Activated CD8-positive, alpha-beta memory T cell treated with anti-CD3 and anti-CD28 coated beads, Interleukin-2, amount 10 ng/mL, durations not matched to agents 7 days and 5 days (primary cell): ENCODE results near the gene SLC44A1. TPM values are rescaled to one million over a fixed set of nuclear protein-coding genes. Genes with fewer than 3 reads are reported as not detected.
A peak's percentile ranks its signal among the peaks of the same experiment; 100 is the strongest.

Source experiments
- ATAC-seq: fragments of 150-1000 bp; cut with Tn5 transposase; one replicate; pipeline ENCODE4 v1.10.0; 2021; ENCODE audit warnings: moderate library complexity
- CTCF ChIA-PET: fragments of 350-600 bp; sonication (Branson Sonifier 250); formaldehyde crosslinking; loops from one replicate; lab custom pipeline; 2021; ENCODE audit warnings: antibody characterized with exemption; lab: Charles Lee
- DNase-seq: peaks from one replicate; pipeline ENCODE4 v3.0.0-alpha.2; 2020
- H3K27ac Mint-ChIP-seq: one replicate; pipeline ENCODE4 v1.8.0; 2021; ENCODE audit warnings: mild to moderate bottlenecking, mixed read lengths
- H3K27me3 Mint-ChIP-seq: one replicate; pipeline ENCODE4 v1.8.0; 2021; ENCODE audit warnings: mixed read lengths
- H3K36me3 Mint-ChIP-seq: one replicate; pipeline ENCODE4 v1.8.0; 2021; ENCODE audit warnings: mild to moderate bottlenecking, mixed read lengths
- H3K4me1 Mint-ChIP-seq: one replicate; pipeline ENCODE4 v1.8.0; 2021; ENCODE audit warnings: mixed read lengths
- H3K4me3 Mint-ChIP-seq: one replicate; pipeline ENCODE4 v1.8.0; 2021; ENCODE audit warnings: mild to moderate bottlenecking, moderate library complexity, mixed read lengths
- H3K9me3 Mint-ChIP-seq: one replicate; pipeline ENCODE4 v1.8.0; 2022; ENCODE audit warnings: low read depth, mixed read lengths
- total RNA-seq, 2 experiments: library from RNA; stranded (reverse); gene quantifications; one replicate each; pipeline ENCODE4 v1.2.3, GENCODE V29; 2021

SLC44A1 gene
- total RNA-seq, 2 experiments from 2014 or later: 4.9 to 10.3 TPM

DNA sequence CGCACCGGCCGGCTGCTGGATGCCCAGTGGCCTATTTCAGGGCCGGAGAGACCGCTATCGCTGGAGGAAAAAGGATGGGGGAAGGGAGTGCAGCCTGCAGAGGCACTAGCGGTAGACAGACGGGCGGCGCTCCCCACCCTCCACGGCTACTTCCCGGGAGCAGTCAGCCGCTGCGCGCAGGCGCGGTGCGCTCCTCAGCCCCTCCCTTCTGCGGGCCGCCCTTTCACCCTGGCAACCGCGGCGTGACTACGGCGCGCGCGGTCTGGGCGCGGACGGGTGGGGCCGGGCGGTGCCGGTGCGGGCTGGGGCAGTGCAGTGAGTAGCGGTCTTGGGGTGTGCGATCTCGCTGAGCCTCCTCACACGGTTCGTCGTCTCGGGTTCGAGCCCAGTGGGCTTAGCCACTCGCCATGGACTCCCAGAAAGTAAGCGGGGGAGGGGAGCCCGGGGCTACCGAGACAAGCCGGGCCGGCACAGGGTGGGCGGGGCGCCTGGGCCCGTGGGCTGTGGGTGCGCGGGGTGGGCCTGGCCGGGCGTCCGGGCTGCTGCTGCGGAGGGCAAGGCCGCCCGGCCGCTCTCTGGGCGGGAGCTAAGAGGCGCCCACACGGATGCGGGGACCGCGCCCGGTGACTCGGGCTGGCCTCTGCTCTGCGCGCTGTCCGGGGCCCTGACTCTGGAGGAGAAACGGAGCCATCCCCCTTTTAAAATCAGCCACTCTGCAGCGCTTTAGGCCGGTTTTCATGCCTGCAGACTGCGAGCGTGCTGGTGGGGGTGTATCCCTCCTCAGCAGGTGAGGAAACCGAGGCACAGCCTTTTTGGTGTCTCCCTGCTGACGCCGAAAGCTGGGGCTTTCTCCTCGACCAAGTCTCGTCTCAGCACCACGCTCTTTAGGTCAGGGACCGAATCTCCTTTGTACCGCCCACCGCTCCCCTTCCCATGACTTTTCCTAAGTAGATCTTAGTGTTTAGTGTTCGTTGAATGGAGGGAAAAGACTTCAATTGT, 203.7 kb downstream of the SLC44A1 start, which contains the start of gene FSD1L:
Gene FSD1L, plus strand, starts transcription at position 221 of the 999 bp plus-strand sequence. Its CDS starts 187 bp downstream, at position 408.
- Mint-ChIP-seq H3K27me3 (no peaks in the 10 kb centered on the region), H3K9me3 (no peaks in the 10 kb centered on the region), H3K4me3 (peak within 1 kb of the TSS; percentile 86), H3K4me1 (peaks cover 29% of the 10 kb centered on the region), H3K27ac (peak within 1 kb of the TSS; percentile 63), H3K36me3 (no peaks in the 10 kb centered on the region)
- CTCF ChIA-PET: interaction anchor here (1.4 kb wide), 1 partner anchor 33 kb away, joined by 4 read pairs; no protein-coding TSS in a partner anchor
- ATAC-seq: peak; percentile 94
- DNase-seq: peak; percentile 91

- Mint-ChIP-seq H3K27me3 (no peaks in the 10 kb centered on the region), H3K4me1 (peaks cover 25% of the 10 kb centered on the region), H3K36me3 (no peaks in the 10 kb centered on the region), H3K27ac (no peak overlapping the region), H3K4me3 (peak overlapping the region; percentile 86), H3K9me3 (no peaks in the 10 kb centered on the region)
- CTCF ChIA-PET: no interaction called here
- DNase-seq (no peak), ATAC-seq (no peak)
Observed at GRCh38 chr9:105449081-105449480, 204.6 kb downstream of the SLC44A1 start.

DNA sequence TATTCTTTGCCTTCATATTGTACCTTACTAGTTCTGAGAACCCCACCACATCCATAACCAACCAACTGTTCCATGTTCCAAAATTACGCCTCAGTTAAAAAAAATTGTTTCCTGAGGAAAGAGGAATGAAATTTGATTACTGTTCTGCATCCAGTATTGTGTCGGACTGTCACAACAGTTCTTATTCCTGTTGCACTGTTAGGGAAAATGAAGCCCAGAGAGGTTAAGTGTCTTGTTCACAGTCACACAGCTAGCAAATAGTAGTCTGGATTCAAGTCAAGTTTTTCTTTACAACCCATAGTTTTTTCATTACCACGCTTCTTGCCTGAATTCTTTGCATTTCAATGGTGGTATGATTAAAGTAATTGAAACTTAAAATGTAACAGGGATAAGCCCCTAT, 207.7 kb downstream of the SLC44A1 start:
- DNase-seq (no peak), ATAC-seq (no peak)
- no peak overlapping the region for H3K4me3 Mint-ChIP-seq
- H3K36me3 Mint-ChIP-seq: peaks cover under 1% of the 10 kb centered on the region
- no peaks in the 10 kb centered on the region for H3K27me3 Mint-ChIP-seq
- H3K27ac Mint-ChIP-seq: no peak overlapping the region
- CTCF ChIA-PET: no interaction called here
- peaks cover 20% of the 10 kb centered on the region for H3K4me1 Mint-ChIP-seq
- no peaks in the 10 kb centered on the region for H3K9me3 Mint-ChIP-seq

- H3K27me3 Mint-ChIP-seq: no peaks in the 10 kb centered on the region
- H3K27ac Mint-ChIP-seq: no peak overlapping the region
- H3K36me3 Mint-ChIP-seq: peaks cover 8% of the 10 kb centered on the region
- CTCF ChIA-PET: no interaction called here
- H3K4me3 Mint-ChIP-seq: no peak overlapping the region
- no peak for DNase-seq
- peaks cover 2% of the 10 kb centered on the region for H3K4me1 Mint-ChIP-seq
- H3K9me3 Mint-ChIP-seq: peaks cover 4% of the 10 kb centered on the region
- no peak for ATAC-seq
Observed at GRCh38 chr9:105455836-105456475, 211.5 kb downstream of the SLC44A1 start.

DNA sequence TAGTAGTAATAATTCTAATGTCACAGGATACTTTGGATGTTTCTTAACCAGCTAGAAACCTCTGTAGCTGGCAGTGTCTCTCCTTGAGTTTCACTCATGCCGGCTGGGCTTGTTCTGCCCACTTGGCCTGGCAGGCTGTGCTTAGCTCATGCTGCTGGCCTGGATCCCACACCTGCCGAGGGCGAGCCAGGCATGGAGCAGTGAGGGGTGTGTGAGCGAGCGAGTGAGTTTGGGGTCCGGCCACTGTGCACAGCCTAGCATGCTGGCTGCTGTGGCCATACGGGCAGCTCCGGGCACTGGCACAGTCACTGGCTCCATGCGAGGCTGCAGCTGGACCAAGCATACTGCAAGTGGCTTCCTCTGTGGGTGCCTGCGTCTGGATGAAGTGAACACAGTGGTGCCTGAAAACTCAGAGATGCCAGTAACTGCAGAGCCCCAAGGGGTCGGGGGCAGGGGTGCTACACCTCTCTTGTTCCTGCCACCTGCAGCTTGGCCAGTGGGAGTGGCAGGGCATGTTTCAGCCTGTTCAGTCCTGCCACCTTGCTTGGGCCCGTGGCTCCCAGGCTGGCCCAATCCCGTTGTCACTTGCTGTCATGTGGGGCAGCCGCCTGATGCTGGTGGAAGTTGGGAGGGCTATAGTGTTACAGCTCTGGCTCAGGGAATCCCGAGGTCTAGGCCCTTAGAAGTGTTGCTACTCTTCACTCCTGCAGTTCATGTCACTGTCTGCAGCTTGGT, 213.3 kb downstream of the SLC44A1 start:
- ATAC-seq: no peak
- H3K27ac Mint-ChIP-seq: no peak overlapping the region
- H3K9me3 Mint-ChIP-seq: peaks cover 4% of the 10 kb centered on the region
- H3K4me3 Mint-ChIP-seq: no peak overlapping the region
- H3K27me3 Mint-ChIP-seq: no peaks in the 10 kb centered on the region
- no peaks in the 10 kb centered on the region for H3K4me1 Mint-ChIP-seq
- peaks cover 8% of the 10 kb centered on the region for H3K36me3 Mint-ChIP-seq
- DNase-seq: no peak
- CTCF ChIA-PET: no interaction called here

DNA sequence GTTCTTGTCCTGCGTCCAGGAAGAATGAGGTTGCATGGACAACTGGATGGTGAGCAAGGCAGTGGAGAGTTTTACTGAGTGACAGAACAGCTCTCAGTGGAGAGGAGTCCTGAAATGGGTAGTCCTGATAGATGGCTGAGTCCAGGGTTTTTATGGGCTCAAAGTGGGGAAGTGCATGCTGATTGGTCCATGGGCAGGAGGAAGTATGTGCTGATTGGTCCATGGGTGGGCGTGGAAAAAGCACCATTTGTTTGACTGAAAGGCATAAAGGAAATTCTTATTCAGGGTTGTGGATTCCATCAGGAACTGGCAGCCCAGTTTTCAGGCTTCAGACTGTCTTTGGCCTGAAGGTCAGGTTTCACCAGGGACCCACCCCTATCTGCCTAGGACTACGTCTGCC, 214.0 kb downstream of the SLC44A1 start:
- peaks cover 4% of the 10 kb centered on the region for H3K9me3 Mint-ChIP-seq
- CTCF ChIA-PET: no interaction called here
- DNase-seq (no peak), ATAC-seq (no peak)
- H3K27me3 Mint-ChIP-seq: no peaks in the 10 kb centered on the region
- no peak overlapping the region for H3K4me3 Mint-ChIP-seq
- no peaks in the 10 kb centered on the region for H3K4me1 Mint-ChIP-seq
- peaks cover 8% of the 10 kb centered on the region for H3K36me3 Mint-ChIP-seq
- no peak overlapping the region for H3K27ac Mint-ChIP-seq

DNA sequence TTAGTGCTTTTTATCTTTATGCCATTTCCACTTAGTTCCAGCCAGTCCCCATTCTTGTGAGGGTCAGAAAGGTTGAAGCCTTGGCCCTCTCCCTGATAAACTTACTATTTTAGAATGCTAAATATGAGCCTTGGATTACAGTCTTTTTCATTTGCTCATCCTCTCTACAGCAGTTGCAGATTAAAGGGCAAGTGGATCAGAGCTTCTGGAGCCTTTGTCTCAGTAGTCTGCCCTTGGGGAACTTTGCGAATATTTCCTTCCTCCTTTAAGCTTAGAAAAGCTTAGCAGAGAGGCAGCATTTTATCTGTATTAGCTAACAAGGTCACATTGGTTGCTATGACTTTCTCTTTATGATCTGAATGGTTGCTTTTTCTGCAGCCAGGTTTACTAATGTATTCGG, 214.9 kb downstream of the SLC44A1 start:
- CTCF ChIA-PET: no interaction called here

GRCh38 chr9:105466898-105467455, 222.5 kb downstream of the SLC44A1 start:
- no peaks in the 10 kb centered on the region for H3K9me3 Mint-ChIP-seq
- H3K27ac Mint-ChIP-seq: no peak overlapping the region
- no peak overlapping the region for H3K4me3 Mint-ChIP-seq
- CTCF ChIA-PET: interaction anchor here (1.5 kb wide), 1 partner anchor 12 kb away, joined by 3 read pairs; no protein-coding TSS in a partner anchor
- peaks cover 33% of the 10 kb centered on the region for H3K36me3 Mint-ChIP-seq
- DNase-seq (no peak), ATAC-seq (no peak)
- no peaks in the 10 kb centered on the region for H3K27me3 Mint-ChIP-seq
- H3K4me1 Mint-ChIP-seq: no peaks in the 10 kb centered on the region

More for the DNA sequence above, 214.9 kb downstream of the SLC44A1 start:
- DNase-seq (no peak), ATAC-seq (no peak)
- Mint-ChIP-seq H3K36me3 (peaks cover 12% of the 10 kb centered on the region), H3K4me3 (no peak overlapping the region), H3K27ac (no peak overlapping the region), H3K9me3 (peaks cover 4% of the 10 kb centered on the region), H3K4me1 (no peaks in the 10 kb centered on the region), H3K27me3 (no peaks in the 10 kb centered on the region)

DNA sequence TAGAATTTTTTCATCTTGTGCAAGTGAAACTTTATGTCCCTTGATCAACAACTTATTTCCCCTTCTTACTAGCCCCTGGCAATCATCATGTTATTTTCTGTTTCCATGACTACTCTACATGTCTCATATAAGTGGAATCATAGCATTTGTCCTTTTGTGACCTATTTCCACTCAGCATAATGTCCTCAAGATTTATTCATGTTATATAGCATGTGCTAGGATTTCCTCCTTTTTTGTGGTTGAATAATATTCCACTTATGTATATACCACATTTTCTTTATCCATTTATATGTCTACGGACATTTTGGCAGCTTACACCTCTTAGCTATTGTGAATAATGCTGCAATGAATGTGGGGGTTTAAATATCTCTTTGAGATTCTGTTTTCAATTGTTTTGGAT, 224.4 kb downstream of the SLC44A1 start:
- no peaks in the 10 kb centered on the region for H3K9me3 Mint-ChIP-seq
- ATAC-seq (no peak), DNase-seq (no peak)
- no peaks in the 10 kb centered on the region for H3K27me3 Mint-ChIP-seq
- no peaks in the 10 kb centered on the region for H3K4me1 Mint-ChIP-seq
- H3K4me3 Mint-ChIP-seq: no peak overlapping the region
- H3K36me3 Mint-ChIP-seq: peaks cover 32% of the 10 kb centered on the region
- CTCF ChIA-PET: no interaction called here
- H3K27ac Mint-ChIP-seq: no peak overlapping the region

- peaks cover 16% of the 10 kb centered on the region for H3K36me3 Mint-ChIP-seq
- no peaks in the 10 kb centered on the region for H3K27me3 Mint-ChIP-seq
- CTCF ChIA-PET: interaction anchor here (1.2 kb wide), 1 partner anchor 12 kb away, joined by 4 read pairs; no protein-coding TSS in a partner anchor
- no peaks in the 10 kb centered on the region for H3K4me1 Mint-ChIP-seq
- no peaks in the 10 kb centered on the region for H3K9me3 Mint-ChIP-seq
- H3K4me3 Mint-ChIP-seq: no peak overlapping the region
- ATAC-seq: no peak
- H3K27ac Mint-ChIP-seq: no peak overlapping the region
- DNase-seq: no peak
Observed at GRCh38 chr9:105473221-105473620, 228.8 kb downstream of the SLC44A1 start.

- CTCF ChIA-PET: no interaction called here
- peaks cover 4% of the 10 kb centered on the region for H3K36me3 Mint-ChIP-seq
- ATAC-seq: no peak
- DNase-seq: no peak
- H3K4me1 Mint-ChIP-seq: no peaks in the 10 kb centered on the region
- H3K27ac Mint-ChIP-seq: no peak overlapping the region
- no peaks in the 10 kb centered on the region for H3K27me3 Mint-ChIP-seq
- no peak overlapping the region for H3K4me3 Mint-ChIP-seq
- H3K9me3 Mint-ChIP-seq: no peaks in the 10 kb centered on the region
Observed at GRCh38 chr9:105475302-105475701, 230.9 kb downstream of the SLC44A1 start.

DNA sequence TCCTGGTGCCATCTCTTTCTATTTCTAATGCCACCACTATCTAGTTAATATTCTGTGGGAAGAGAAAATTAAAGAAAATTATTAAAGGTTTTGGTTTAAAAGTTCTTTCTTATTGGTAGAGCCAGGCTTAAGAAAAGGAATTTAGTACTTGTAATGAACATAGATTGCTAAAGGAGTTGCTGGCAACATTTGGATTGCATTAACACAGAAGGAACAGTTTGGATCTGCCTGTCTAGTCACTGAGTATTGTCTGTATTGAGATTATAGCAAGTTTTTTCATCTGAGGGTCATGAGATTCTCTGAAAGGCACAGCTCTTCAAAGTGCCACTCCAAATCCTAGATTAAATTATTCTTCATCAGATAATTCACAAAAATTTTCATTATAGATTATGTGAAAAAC, 235.4 kb downstream of the SLC44A1 start:
- Mint-ChIP-seq H3K27ac (no peak overlapping the region), H3K27me3 (no peaks in the 10 kb centered on the region), H3K9me3 (no peaks in the 10 kb centered on the region), H3K36me3 (no peaks in the 10 kb centered on the region), H3K4me3 (no peak overlapping the region), H3K4me1 (no peaks in the 10 kb centered on the region)
- DNase-seq (no peak), ATAC-seq (no peak)
- CTCF ChIA-PET: interaction anchor here (0.9 kb wide), 1 partner anchor 7 kb away, joined by 3 read pairs; no protein-coding TSS in a partner anchor

DNA sequence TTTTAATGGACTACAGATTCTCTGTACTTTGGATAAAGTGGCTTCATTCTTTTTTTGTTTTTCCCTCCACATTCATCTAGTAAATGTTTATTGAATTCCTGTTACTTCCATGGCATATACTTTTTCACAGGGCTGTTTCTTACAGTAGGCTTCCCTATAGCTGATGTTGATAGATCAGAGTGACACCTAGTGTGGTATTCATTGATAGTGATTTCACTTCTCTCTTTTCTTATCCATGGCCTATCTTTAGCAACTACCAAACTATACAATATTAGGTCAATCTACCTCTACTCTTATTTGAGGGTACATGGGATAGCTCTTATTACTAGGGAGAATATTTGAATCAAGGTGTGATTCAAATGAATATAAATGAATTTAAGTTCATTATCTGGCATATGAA, 239.2 kb downstream of the SLC44A1 start:
- H3K4me1 Mint-ChIP-seq: no peaks in the 10 kb centered on the region
- H3K36me3 Mint-ChIP-seq: no peaks in the 10 kb centered on the region
- no peaks in the 10 kb centered on the region for H3K9me3 Mint-ChIP-seq
- DNase-seq: no peak
- no peak overlapping the region for H3K4me3 Mint-ChIP-seq
- no peaks in the 10 kb centered on the region for H3K27me3 Mint-ChIP-seq
- ATAC-seq: no peak
- CTCF ChIA-PET: no interaction called here
- no peak overlapping the region for H3K27ac Mint-ChIP-seq
